GM19324 (cell line): Measurements from ENCODE around the gene MRPS18A.

Experiments
- ATAC-seq: cut with Tn5 transposase; IDR thresholded peaks from one replicate; pipeline ENCODE4 v1.9.1; 2021; ENCODE audit warnings: mild to moderate bottlenecking, moderate library complexity; ENCODE audit not compliant: unreplicated experiment, low FRiP score

MRPS18A gene

DNA sequence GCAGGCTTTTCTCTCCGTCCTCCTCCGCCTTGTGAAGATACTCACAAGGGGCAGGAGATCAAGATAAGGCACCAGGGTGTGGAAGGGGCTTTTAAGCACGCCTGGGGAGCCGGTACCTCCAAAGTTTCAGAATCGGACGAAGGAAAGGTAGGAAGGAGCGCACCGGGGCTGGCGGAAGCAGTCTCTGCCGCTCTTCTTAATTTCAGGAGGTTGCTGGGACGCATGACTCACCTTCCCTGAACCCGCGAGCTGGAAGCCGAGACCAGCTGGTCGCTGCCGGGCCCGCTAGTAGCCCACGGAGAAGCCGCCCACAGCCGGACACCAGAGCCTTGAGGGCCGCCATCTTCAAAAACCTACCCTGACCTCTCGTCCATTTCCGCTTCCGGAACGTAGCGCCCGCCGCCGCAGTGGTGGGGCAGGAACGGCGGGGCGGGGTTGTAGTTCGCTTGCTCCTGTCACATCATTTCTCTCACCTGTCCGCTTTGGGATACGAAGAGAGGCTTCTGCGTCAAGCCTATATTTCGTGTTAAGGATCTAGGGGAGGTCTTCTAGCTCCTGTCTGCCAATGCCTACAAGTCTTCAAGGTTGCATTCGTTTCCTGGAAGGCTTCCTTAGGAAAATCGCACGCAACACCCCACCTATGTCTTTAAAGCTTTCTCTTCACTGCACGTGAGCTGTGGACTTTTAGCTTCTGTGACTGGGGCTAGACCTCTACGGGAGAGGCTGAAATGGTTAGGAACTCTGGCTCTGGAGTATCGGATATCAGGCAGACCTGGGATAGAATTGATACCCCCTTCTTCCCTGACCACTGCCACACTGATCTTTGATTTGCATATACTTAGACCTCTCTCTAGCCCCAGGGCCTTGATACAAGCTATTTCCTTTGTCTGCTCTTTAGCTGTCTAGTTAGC lies at the start of gene MRPS18A:
MRPS18A (minus strand) TSS at position 355 of the 911 bp plus-strand sequence; CDS start at position 343, 12 bp downstream.
- peak; percentile 87 for ATAC-seq

DNA sequence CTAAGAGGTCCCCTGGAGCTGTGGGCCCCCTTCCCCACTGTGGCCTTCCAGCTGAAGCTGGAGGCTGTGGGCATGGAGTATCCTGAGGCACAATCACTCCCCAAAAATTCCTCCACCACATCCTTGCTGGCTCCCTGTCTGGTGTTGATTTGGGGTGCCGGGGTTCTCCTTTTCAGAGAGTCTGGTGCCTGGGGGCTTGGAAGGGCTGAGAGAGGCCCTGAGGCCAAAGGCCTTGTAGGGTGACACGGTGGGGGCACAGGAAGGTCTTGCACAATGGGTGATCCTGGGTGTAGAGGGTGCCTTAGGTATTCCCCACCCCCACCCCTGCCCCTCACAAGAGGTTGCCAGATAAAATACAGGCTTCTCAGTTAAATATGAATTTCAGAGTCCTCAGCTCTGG lies 49.3 kb upstream of the MRPS18A start:
- ATAC-seq = no peak

DNA sequence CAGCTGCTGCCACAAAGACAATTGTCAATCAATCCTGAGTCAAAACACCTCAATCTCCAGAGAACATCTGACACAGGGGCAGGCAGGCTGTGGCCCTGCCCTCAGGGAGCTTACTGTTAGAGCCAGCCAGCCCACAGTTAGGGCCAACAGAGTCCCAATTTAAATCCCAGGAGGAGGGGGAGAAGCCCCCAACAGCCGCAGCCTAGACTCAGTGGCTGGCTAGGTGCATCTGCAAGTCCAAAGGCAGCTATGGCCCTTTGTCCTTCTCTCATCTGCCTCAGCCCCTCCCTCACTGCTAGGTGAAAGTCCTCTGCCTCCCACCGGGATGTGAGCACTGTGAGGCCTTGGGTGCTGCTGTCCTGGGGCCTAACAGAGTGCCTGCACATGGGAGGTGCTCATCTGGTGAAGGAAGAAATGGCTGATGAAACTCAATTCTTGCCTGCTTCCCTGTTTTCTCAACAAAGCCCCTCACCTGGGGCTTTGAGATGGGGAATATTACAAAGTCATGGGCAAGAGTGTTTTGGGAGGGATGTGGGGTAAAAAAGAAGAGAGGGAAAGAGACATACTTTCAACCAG lies 48.7 kb upstream of the MRPS18A start:
- ATAC-seq = no peak

DNA sequence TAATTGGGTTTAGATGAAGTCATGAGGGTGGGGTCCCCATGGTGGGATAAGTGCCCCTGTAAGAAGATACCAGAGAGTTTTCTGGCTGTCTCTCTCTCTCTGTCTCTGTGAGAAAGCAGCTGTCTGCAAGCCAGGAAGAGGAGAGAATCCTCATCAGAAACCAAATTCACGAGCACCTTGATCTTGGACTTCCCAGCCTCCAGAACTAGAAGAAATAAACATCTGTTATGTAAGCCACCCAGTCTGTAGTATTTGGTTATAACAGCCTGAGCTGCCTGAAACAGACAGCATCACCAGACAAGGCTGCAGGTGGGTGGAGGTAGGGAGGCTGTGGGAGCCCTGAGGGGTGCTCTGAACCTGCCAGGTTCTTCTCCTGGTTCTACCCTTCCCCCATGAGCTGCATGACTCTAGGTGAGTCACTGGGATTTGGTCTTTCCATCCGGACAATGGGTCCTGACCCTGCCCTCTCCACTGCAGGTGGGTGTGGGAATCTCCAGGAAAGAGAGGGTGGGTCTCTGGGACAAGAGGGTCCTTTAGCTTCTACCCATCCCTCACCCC lies 48.1 kb upstream of the MRPS18A start:
- ATAC-seq = no peak

DNA sequence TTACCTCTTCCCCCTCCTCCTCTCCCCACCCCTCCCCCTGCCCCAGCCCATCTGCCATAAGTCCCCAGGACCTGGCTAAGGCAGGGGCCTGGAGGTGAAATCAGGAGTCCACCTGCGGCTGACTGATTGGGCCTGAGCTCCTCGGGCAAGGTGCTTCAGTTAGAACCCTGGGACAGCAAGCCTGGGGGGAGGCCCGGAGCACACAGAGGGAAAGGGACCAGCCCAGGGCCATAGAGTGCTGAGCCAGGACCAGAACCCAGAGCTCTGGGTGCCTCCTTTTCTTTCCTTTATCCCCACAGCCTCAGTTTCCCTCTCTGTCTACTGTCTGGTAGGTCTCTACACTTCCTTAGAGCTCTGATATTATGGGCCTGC lies 46.7 kb upstream of the MRPS18A start:
- no peak for ATAC-seq

DNA sequence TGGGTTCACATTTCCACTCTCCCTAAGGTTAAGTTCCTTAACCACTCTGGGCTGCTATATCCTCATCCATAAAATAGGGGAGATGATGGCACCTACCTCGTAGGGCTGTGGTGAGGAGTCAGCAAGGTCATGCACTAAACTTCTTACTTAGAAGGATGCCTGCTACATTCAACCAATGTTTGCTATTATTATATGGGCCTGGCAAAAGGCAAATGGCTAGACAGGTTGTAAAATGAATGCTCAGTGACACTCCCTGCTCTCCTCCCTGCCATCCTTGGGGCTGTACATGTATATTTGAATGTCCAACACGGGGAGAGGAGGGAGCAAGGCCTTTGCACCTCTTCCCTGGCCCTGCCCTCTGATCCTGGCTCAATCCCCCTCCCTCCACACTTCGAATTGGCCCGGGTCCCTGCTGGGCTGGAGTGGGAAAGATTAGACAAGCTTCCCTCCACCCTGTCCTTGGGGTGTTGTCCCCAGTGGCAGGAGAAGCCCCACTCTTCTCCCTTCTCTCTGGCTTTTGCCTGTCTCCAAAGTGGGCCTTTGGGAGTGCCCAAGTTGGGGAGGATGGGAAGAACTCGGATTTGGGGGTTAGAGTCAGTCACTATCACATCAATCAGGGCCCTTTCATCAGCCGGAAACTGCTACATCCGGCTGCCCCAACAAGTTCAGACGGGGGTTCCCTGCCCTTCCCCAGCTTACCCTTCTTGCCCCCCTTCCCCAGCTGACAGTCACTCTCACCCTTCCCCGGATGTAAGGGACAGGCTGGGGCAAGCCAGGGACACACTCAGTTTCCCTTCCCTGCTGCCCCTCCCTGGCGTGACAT lies 46.1 kb upstream of the MRPS18A start:
- ATAC-seq = no peak

DNA sequence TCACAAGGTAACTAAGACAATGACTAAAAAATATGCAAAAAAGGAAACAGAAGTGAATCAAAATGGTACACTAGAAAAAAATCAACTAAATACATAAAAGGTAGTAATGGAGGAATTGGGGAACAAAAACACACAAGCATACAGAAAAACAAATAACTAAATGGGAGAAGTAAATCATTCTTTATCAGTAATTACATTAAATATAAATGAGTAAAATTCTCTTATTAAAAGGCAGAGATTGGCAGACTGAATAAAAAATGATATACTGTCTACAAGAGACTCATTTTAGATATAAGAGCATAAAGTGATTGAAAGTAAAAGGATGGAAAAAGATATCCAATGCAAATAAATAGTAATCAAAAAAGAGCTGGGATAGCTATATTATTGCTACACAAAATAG lies 43.0 kb upstream of the MRPS18A start:
- ATAC-seq = no peak

DNA sequence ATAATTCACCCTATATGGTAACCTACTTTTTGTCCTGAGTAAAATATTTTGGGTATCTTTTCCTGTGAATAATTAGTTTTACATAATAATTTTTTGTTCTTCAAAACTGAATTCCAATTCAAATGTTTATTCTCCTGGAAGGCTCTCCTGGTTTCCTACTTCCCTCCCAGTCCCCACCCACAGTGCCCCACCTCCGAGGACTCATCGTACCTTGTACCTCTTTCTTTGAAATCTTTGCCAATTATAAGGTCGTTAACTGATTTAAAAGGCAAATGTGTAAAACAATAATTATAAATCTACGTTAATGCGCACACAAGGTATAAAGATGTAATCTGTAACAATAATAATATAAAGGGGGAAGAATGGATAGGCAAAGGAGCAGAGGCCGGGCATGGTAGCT lies 41.9 kb upstream of the MRPS18A start:
- ATAC-seq = no peak

DNA sequence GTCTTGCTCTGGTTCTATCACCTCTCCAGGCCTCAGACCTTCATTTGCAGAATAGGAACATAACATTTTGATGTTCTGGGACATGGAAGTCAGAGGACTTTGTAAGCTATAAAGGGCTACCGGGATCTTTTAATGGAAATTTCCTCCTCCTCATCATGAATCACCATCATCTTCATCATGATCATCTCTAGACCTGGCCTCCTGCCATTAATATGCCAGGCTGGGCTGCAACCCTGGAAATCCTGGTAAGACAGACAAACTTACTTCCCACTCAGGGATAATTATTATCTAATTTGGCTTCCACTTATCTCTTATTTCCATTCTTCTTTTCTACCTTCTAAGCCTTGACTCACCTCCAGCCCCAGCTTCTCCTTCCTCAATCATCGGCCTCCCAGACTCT lies 41.0 kb upstream of the MRPS18A start:
- no peak for ATAC-seq

DNA sequence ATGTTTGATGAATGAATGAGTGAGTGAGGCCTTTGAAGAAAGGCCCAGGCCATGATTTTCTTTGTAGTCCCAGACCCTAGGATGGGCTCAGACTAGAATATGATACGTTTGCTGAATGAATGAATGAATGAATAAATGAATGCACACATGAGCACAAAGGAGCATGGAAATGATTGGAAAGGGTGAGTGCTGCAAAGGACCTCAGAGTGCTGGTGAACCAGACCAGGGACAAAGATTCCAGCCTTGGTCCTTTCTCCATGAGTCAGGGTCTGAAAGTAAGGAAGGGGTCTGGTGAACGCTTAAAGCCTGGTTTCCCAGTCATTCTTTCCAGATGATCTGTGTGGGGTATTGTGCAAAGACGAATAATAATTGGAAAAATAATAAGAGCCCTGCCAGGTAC lies 40.0 kb upstream of the MRPS18A start:
- ATAC-seq = no peak

DNA sequence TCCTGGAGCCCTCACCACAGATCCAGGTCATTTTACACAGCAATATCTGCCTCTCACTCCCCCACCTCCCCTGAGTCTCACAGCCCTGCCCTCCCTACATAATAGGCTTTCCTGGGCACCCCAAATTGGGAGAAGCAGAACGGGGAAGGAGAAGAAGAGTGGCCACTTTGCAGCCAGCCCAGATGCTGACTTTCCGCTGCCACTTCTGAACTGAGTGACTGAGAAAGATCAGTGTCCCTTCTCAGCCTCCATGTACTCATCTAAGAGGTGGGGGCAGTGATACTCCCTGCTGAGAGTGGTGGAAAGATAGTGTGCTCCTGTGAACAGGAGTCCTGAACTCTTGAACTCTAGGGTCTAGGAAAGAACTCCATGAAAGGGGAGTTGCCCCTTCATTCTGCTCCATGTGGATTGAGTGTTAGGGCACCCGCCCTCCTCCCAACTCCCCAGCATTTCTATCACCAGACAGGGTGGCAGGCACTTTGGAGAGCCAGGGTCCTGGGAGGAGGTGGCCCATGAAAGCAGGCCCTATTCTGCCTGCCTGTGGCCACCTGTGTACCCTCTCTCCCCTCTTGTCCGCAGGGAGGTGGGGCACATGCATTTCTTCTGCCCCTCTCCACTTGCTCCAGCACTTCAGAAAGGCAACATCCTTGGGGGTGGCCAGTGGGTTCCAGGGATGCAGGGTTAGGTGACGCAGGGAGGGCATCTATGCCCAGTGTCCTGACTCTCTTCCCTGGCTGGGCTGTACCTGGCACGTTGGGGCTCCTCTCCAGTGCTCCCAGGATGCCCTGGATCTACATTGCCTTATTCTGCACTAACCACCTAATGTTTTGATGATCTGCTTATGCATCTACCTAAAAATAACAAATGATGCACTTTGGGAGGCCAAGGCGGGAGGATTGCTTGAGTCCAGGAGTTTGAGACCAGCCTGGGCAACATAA lies 38.3 kb upstream of the MRPS18A start:
- no peak for ATAC-seq

DNA sequence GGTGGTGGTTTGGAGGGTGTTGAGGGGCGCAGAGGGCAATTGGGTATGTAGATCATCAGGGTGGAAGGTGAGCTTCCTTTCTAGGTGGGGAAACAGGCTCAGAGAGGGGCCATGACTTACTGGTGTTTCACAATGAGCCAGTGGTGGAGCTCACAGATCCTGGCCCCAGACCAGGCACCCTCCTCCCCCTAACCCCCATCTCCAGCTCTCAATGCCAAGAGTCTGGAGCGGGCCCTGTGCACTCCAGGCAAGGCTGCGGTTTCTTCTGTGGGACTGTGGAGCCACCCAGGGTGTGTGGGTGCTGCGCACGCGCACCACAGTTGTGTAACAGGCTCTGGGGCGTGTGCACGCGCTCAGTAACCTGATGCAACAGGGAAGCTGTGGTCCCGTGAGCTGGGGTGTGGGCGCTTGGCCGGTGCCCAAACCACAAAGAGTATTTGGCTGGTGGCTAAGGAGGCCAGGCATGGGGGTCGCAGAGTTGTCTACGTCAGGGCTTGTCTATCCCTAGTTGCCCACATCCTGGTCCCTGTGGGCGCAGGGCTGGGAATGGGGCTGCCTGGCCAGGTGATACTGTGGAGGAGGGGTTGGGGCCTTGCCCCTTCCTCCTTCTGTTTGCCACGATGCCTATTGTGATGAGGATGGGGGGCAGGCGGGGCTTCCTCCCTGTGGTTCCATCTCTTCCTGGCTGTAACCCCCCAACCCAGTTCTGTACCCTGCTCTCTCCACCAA lies 37.5 kb upstream of the MRPS18A start:
- ATAC-seq = no peak

DNA sequence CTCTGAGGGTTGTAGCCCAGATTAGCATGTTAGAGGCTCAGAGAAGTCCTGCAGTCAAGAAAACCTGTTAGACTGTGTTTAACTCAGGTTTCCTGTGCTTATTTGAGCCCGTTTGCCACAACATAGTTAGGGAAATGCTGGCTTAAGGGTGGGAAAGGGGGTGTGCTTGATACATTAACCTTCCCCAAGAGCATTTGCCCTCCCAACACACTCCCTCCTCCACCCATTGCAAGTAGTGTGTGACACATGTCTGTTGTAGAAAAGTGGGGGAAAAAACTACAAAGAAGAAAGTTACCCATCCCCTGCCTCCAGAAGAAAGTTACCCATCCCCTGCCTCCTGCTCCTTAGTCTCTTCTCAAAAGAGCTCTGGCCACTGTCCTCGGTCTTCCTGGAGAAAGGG lies 36.8 kb upstream of the MRPS18A start:
- ATAC-seq = no peak

DNA sequence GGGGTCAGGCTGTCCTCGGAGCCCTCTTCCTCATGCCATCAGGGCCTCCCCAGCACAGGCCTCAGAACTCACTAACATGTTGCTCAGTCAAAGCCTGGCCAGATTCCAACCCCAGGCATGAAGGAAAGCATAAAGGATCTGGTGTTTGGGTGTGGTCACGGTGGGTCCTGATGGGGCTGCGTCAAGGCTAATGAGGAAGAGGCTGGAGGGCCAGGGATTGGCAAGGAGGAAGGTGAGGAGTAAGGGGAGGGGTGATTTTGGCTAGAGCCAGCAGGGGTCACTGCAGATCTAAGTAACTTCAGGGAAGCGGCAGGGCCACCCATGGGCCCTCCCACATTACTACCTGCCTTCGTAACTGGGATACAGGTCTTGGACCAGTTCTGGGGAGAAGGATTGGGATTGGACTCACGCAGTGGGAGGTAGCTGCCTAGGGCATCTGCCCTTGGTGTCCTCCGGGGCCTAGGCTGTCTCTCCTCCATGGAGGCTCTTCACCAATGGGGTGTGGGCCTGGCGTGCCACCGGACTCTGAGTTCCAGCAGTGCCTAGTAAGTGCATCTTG lies 36.2 kb upstream of the MRPS18A start:
- ATAC-seq = peak; percentile 49

DNA sequence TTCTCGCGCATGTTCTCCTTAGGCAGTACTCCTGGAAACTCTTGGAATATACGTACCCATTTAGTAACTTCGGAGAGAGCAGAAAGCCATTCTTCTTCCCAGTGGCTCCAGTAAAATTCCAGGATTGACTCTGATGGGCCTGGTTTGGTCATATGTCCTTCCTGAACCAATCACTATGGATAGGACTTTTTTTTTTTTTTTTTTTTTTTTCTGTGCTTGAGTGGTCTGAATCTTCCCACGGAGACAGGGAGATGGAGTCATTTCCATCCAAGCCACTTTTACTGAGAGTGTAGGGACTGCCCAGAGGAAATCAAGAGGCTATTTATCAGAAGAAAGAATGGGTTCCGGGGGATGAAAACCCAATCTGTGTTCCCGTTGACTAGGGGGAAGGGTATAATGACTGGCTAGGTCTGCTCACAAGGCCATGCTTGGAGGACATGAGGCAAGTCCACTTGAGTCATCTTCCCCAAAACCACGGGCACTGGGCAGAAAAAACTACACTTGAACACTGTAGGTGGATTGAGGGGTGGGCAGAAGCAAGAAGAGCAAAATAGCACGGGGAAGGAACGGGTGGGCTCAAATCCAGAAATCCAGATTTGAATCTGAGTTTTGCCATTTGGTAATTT lies 35.4 kb upstream of the MRPS18A start:
- ATAC-seq = no peak

DNA sequence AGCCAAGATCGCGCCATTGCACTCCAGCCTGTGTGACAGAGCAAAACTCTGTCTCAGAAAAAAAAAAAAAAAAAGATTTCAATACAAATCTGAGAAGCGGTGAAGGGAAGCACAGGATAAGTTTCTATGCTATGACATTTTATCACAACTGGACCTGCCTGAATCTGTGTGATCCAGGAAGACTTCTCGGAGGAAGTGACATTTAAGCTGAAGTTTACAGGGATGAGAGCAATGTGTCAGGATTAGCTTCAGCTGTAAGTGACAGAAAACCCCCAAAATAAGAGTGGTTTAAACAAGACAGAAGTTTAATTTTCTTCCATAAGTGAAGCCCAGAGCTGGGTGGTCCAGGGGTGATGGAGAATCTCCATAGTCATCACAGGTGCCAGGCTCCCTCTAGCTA lies 33.4 kb upstream of the MRPS18A start:
- ATAC-seq = no peak

DNA sequence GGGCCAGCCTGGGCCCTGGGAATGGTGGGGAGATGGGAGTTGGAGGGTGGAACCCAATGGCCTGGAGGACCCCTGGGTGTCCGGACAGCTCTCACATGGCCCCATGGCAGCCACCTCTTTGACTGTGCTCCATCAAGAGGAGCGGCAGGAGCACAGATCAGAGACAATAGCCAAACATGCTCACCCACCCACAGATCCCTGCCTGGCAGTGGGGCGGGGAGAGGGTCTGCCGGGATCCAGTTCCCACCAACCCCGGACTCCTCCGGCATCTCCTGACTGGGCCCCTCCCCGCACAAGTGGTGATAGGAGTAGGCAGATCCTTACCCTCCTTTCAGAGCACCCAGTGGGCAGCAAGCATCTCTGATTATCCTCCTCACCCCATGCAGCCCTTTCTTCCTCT lies 31.9 kb upstream of the MRPS18A start:
- no peak for ATAC-seq

DNA sequence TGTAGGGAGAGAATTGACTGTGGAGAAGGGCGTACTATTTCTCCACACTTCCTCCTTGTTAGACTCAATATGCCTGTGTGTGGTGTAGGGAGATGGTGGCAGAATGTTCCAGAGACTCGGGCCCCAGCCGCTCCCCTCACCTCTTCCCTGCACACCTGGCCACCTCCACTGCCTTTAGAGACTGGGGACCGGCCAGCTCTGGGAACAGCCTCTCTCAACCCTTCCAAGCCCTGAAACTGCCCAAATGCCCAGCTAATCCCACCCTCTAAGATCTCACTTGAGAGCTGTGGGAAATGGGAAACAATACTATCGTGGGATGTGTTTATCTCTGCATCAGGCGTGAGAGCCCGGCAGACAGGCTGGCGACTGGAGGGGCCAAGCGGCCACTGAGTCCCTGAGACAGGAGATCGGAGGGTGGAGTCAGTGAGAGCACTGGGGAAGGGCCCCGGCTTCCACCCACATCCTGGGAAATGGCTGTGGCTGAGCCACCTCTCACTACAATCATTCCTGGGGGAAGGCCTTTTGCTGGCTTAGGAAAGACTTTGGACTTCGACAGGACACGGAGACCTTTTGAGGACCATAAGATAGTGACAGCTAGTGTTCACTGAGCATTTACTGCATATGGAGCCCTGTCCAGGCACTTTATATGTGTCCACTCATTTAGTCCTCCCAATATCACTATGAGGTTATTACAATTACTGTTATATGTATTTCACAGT lies 31.0 kb upstream of the MRPS18A start:
- no peak for ATAC-seq
